Measurements from ENCODE around the gene EPS8L3. TPM values are rescaled to one million over a fixed set of nuclear protein-coding genes. Genes with fewer than 3 reads are reported as not detected.
"Not testable (repeated sequence)": the region's sequence is repeated elsewhere in the genome, so short reads cannot be mapped to it uniquely, and the experiment has no call there.

The EPS8L3 gene
- total RNA-seq, 2 experiments from 2014 or later: not detected

- Mint-ChIP-seq H3K9me3 (ENCODE audit: insufficient read depth) (no peaks in the 10 kb centered on the region), H3K27me3 (ENCODE audit: low read depth) (no peaks in the 10 kb centered on the region), H3K27ac (peak overlapping the region; percentile 95), H3K36me3 (ENCODE audit: low read depth) (no peaks in the 10 kb centered on the region), H3K4me3 (peak overlapping the region; percentile 63), H3K4me1 (ENCODE audit: low read depth) (peaks cover 90% of the 10 kb centered on the region)
- ChIA-PET POLR2A (interaction anchor here (0.9 to 3.6 kb wide), 7 partner anchors 10 to 179 kb away, joined by 3 to 36 read pairs (median 4); partner anchors contain the start of gene CSF1), CTCF (interaction anchor here (1.5 to 7.2 kb wide), 4 partner anchors 12 to 182 kb away, joined by 3 to 96 read pairs (median 38); partner anchors contain the start of gene AHCYL1)
- DNase-seq (no peak), ATAC-seq (peak; percentile 2)
Measured at GRCh38 chr1:109802901-109803561, 39.3 kb upstream of the EPS8L3 start.

DNA sequence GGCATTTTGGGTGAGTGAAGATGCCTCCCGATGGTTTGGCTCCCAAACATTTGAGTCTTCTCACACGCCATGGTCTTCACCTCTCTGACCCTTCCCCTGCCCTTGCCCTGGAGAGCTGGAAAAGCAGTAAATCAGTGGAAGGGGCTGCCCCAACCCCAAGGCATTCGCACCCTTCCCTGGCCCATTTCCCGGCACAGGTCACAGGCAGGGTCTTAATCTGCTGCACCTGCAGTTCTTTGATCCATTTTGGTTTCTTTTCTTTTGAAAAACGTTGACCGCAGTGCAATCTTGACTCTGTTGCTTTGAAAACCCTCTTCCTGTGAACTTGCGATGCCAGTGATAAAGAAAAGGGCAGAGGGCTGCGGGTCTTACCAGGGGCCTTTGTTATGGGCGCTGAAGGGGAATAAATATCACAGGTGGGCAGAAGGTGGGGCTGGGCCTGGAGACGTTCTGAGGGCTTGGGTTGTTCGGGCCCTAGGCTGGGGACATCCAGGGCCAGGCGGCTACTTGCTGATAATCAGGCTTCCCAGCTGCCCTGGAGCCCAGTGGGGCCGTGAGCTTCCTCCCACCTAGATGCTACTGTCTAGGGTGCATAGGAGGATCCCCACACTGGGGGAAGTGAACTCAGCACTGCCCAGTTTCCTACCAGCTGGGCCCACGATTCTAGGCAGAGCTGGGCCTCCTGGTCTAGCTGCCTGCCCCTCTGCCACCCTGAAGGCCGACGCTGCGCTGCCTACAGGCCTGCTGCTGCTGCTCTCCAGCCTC, 38.6 kb upstream of the EPS8L3 start:
- ChIA-PET POLR2A (interaction anchor here (0.5 to 3.6 kb wide), 12 partner anchors 11 to 314 kb away, joined by 3 to 36 read pairs (median 4); partner anchors contain the start of genes CSF1 and GNAI3), CTCF (interaction anchor here (1.2 to 7.2 kb wide), 9 partner anchors 12 to 227 kb away, joined by 3 to 96 read pairs (median 6); partner anchors contain the start of gene AHCYL1)
- Mint-ChIP-seq H3K4me1 (ENCODE audit: low read depth) (peaks cover 91% of the 10 kb centered on the region), H3K36me3 (ENCODE audit: low read depth) (no peaks in the 10 kb centered on the region), H3K27ac (peak overlapping the region; percentile 95), H3K4me3 (peak overlapping the region; percentile 63), H3K9me3 (ENCODE audit: insufficient read depth) (no peaks in the 10 kb centered on the region), H3K27me3 (ENCODE audit: low read depth) (no peaks in the 10 kb centered on the region)
- DNase-seq (peak; percentile 77), ATAC-seq (peak; percentile 74)

GRCh38 chr1:109801791-109802135, 38.0 kb upstream of the EPS8L3 start:
- H3K4me1 Mint-ChIP-seq (ENCODE audit: low read depth): peaks cover 91% of the 10 kb centered on the region
- peak overlapping the region; percentile 63 for H3K4me3 Mint-ChIP-seq
- CTCF ChIA-PET: interaction anchor here (1.2 to 7.2 kb wide), 9 partner anchors 11 to 228 kb away, joined by 3 to 96 read pairs (median 6); partner anchors contain the start of gene AHCYL1
- peak overlapping the region; percentile 95 for H3K27ac Mint-ChIP-seq
- no peaks in the 10 kb centered on the region for H3K36me3 Mint-ChIP-seq (ENCODE audit: low read depth)
- H3K27me3 Mint-ChIP-seq (ENCODE audit: low read depth): no peaks in the 10 kb centered on the region
- DNase-seq: peak; percentile 49
- POLR2A ChIA-PET: interaction anchor here (0.5 to 3.6 kb wide), 9 partner anchors 10 to 313 kb away, joined by 3 to 36 read pairs (median 3); partner anchors contain the start of genes CSF1 and GNAI3
- H3K9me3 Mint-ChIP-seq (ENCODE audit: insufficient read depth): no peaks in the 10 kb centered on the region
- ATAC-seq: peak; percentile 24

- H3K4me1 Mint-ChIP-seq (ENCODE audit: low read depth): peaks cover 88% of the 10 kb centered on the region
- H3K36me3 Mint-ChIP-seq (ENCODE audit: low read depth): no peaks in the 10 kb centered on the region
- H3K27ac Mint-ChIP-seq: no peak overlapping the region
- no peak for ATAC-seq
- H3K27me3 Mint-ChIP-seq (ENCODE audit: low read depth): no peaks in the 10 kb centered on the region
- POLR2A ChIA-PET: interaction anchor here (3.6 kb wide), 1 partner anchor 9 kb away, joined by 36 read pairs; no protein-coding TSS in a partner anchor
- no peaks in the 10 kb centered on the region for H3K9me3 Mint-ChIP-seq (ENCODE audit: insufficient read depth)
- H3K4me3 Mint-ChIP-seq: no peak overlapping the region
- CTCF ChIA-PET: interaction anchor here (0.8 to 7.2 kb wide), 4 partner anchors 10 to 185 kb away, joined by 3 to 96 read pairs (median 36); partner anchors contain the start of gene AHCYL1
- DNase-seq: no peak
Measured at GRCh38 chr1:109800291-109800690, 36.6 kb upstream of the EPS8L3 start.

- no peaks in the 10 kb centered on the region for H3K27me3 Mint-ChIP-seq (ENCODE audit: low read depth)
- POLR2A ChIA-PET: no interaction called here
- no peak overlapping the region for H3K4me3 Mint-ChIP-seq
- no peak for ATAC-seq
- no peaks in the 10 kb centered on the region for H3K36me3 Mint-ChIP-seq (ENCODE audit: low read depth)
- no peak for DNase-seq
- peaks cover 90% of the 10 kb centered on the region for H3K4me1 Mint-ChIP-seq (ENCODE audit: low read depth)
- H3K27ac Mint-ChIP-seq: no peak overlapping the region
- CTCF ChIA-PET: interaction anchor here (0.8 to 7.2 kb wide), 4 partner anchors 9 to 186 kb away, joined by 3 to 96 read pairs (median 36); partner anchors contain the start of gene AHCYL1
- H3K9me3 Mint-ChIP-seq (ENCODE audit: insufficient read depth): no peaks in the 10 kb centered on the region
Measured at GRCh38 chr1:109799445-109799844, 35.7 kb upstream of the EPS8L3 start.

DNA sequence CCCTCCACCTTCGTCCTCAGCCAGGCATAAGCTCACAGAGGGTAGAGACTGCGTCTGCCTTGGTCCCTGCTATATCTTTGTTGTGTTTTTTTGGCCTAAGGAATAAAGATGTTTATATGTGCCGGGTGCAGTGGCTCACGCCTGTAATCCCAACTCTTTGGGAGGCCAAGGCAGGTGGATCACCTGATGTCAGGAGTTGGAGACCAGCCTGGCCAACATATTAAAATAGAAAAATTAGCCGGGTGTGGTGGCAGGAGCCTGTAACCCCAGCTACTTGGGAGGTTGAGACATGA, 33.5 kb upstream of the EPS8L3 start:
- H3K27me3 Mint-ChIP-seq (ENCODE audit: low read depth); ATAC-seq; H3K36me3 Mint-ChIP-seq (ENCODE audit: low read depth); H3K4me3 Mint-ChIP-seq; H3K9me3 Mint-ChIP-seq (ENCODE audit: insufficient read depth); DNase-seq: not testable (repeated sequence)
- H3K4me1 Mint-ChIP-seq (ENCODE audit: low read depth): peaks cover 90% of the 10 kb centered on the region
- ChIA-PET POLR2A (interaction anchor here (1.0 to 1.3 kb wide), 4 partner anchors 12 to 187 kb away, joined by 3 read pairs; partner anchors contain the start of gene AHCYL1), CTCF (interaction anchor here (0.6 to 2.9 kb wide), 6 partner anchors 9 to 187 kb away, joined by 3 to 21 read pairs (median 8); partner anchors contain the start of gene AHCYL1)
- H3K27ac Mint-ChIP-seq: peak overlapping the region; percentile 90

DNA sequence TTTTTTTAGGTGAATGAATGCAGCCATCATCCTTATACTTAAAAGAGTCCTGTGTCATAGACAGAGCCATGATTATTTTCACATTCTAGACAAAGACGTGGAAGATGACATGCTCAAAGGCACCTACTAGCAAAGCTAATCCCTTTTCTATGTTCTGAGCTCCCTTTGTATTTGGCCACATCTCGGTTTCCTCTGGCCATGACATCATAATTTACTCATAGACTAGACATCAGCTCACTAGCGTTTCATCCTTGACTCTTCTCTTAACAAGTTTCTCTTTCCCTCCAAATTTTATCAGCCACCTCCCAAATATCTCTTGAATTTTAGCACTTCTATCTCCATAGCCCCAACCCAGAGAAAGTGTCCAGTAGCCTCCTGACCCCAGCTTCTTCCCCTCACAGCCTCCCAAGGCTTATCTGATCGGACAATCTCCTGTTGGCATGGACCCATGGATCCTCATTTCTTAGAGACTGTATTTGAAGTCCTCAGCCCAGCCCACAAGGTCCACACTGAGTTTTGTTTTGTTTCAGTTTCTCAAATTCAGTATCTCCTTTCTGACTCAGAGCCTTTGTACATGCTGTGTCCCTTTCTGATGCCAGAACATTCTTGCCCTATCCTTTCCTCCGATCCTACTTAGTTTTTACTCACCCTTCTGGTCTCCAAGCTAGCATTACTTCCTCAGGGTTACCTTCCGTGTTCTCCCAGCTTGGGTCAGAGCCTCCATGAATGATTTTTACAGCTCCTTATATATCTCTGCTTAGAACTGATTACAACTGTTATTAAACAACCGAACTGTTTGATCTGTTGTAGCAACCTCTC, 33.0 kb upstream of the EPS8L3 start:
- no peaks in the 10 kb centered on the region for H3K9me3 Mint-ChIP-seq (ENCODE audit: insufficient read depth)

DNA sequence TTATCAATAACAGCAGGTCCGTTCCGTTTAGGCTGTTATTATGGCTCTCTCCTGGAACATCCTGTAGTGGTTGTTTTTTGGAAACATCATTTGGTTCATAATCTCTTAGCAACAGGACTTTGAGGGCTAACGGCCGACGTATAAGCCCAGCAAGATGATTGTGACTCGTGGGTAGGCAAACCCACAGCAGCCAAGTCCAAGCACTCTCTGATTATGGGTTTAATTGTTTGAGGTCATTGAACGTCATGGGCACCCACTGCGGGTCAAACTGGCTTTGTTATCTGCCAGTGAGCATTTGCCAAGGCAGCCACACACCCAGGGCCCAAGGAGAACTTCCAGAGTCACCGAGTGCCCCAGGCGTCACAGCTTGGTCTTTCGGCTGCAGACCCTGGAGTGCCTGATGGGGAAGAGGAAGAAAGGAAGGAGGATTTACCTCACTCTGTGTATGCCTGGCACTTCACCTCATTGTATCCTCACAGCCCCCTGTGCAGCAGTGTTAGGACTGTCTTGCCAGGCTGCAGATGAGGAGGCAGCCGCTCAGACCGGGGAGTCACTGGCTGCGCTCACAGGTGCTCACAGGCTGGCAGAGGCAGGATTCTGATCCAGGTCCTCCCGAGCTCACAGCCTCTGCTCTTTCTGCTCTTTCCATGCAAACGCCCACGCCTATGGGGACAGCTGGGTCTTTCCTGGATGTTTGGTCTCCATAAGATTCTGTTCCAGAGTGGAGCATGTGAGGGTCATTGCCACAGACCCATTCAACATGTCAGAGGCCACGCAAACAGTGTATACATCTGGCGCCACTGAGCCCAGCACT, 30.8 kb upstream of the EPS8L3 start:
- ATAC-seq (no peak), DNase-seq (no peak)
- H3K4me1 Mint-ChIP-seq (ENCODE audit: low read depth): peaks cover 93% of the 10 kb centered on the region
- POLR2A ChIA-PET: no interaction called here
- CTCF ChIA-PET: interaction anchor here (1.3 to 27.2 kb wide), 4 partner anchors 17 to 188 kb away, joined by 3 to 1017 read pairs (median 88); partner anchors contain the start of gene AHCYL1
- no peak overlapping the region for H3K4me3 Mint-ChIP-seq
- H3K27me3 Mint-ChIP-seq (ENCODE audit: low read depth): no peaks in the 10 kb centered on the region
- peak overlapping the region; percentile 64 for H3K27ac Mint-ChIP-seq
- H3K9me3 Mint-ChIP-seq (ENCODE audit: insufficient read depth): no peaks in the 10 kb centered on the region
- no peaks in the 10 kb centered on the region for H3K36me3 Mint-ChIP-seq (ENCODE audit: low read depth)

More for the DNA sequence above, 33.0 kb upstream of the EPS8L3 start:
- POLR2A ChIA-PET: interaction anchor here (1.0 to 1.3 kb wide), 3 partner anchors 11 to 188 kb away, joined by 3 read pairs; partner anchors contain the start of gene AHCYL1
- ATAC-seq: peak; percentile 59
- H3K4me1 Mint-ChIP-seq (ENCODE audit: low read depth): peaks cover 90% of the 10 kb centered on the region
- no peaks in the 10 kb centered on the region for H3K36me3 Mint-ChIP-seq (ENCODE audit: low read depth)
- peak; percentile 51 for DNase-seq
- CTCF ChIA-PET: interaction anchor here (0.6 to 2.9 kb wide), 6 partner anchors 10 to 188 kb away, joined by 3 to 21 read pairs (median 8); partner anchors contain the start of gene AHCYL1
- H3K27ac Mint-ChIP-seq: peak overlapping the region; percentile 90
- H3K4me3 Mint-ChIP-seq: peak overlapping the region; percentile 2
- H3K27me3 Mint-ChIP-seq (ENCODE audit: low read depth): no peaks in the 10 kb centered on the region

DNA sequence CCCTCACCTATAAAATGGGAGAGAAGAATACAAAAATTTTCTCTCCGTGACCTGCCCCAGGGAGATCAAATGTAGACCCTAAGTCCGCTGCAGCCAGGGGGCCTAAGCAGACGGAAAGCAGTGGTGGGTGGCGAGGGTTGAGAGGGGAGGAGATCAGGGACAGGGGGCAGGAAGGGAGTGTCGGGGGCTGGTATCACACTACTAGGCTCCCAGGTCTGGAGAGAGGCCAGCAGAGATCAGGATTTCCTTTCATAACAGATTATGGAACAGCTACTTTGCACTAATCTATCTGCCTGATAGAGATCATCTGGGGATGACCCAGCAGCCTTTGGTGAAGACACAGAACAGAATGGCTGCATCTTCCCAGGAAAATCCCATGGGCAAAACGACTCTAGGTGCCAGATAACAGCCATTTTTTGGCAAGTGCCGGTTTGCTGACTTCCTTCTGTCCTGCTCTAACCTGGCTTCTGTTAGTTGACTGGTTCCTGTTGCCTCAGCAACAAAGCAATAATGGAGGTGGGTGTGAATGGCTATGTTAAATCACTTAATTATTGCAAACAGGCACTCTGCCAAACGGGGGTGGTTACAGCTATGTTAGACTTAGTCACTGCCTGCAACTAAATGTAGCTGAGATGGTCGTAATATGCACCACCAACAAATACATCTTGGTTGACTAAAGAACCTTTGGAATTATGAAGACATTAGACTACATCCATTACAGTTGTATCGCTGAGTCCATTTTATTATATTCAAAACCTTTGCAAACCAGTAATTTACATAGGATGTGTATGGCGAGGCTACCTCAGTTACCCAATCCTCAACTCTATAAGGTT, 30.0 kb upstream of the EPS8L3 start:
- H3K36me3 Mint-ChIP-seq (ENCODE audit: low read depth): no peaks in the 10 kb centered on the region
- H3K27ac Mint-ChIP-seq: peak overlapping the region; percentile 69
- no peaks in the 10 kb centered on the region for H3K27me3 Mint-ChIP-seq (ENCODE audit: low read depth)
- H3K4me1 Mint-ChIP-seq (ENCODE audit: low read depth): peaks cover 93% of the 10 kb centered on the region
- ChIA-PET POLR2A (interaction anchor here (0.9 to 3.4 kb wide), 2 partner anchors 8 to 12 kb away, joined by 3 to 36 read pairs; no protein-coding TSS in a partner anchor), CTCF (interaction anchor here (1.0 to 27.2 kb wide), 9 partner anchors 8 to 189 kb away, joined by 3 to 1017 read pairs (median 5); partner anchors contain the start of genes AHCYL1 and CSF1)
- DNase-seq (peak; percentile 36), ATAC-seq (no peak)
- no peak overlapping the region for H3K4me3 Mint-ChIP-seq
- H3K9me3 Mint-ChIP-seq (ENCODE audit: insufficient read depth): no peaks in the 10 kb centered on the region
